MCF 10A (cell line): ENCODE results near the gene TIMM29. TPM values are rescaled to one million over a fixed set of nuclear protein-coding genes. Genes with fewer than 3 reads are reported as not detected.

Source experiments
- BruUV-seq: library from RNA; stranded (reverse); fragments of 400-500 nt; replicated peaks from 2 replicates; lab custom pipeline; 2021; lab: Mats Ljungman, UMichigan
- CTCF ChIA-PET: fragments of 300-600 bp; sonication (Branson Sonifier 250); formaldehyde crosslinking; extraction: SDS; loops from one replicate; lab custom pipeline; 2021; ENCODE audit warnings: antibody characterized with exemption, inconsistent platforms; lab: Yijun Ruan, JAX
- POLR2A ChIA-PET: fragments of 300-600, 350-650 bp; sonication (Branson Sonifier 250); formaldehyde crosslinking; extraction: SDS; loops from one replicate; lab custom pipeline; 2020; ENCODE audit warnings: antibody characterized with exemption, inconsistent platforms; lab: Yijun Ruan, JAX
- DNase-seq: peaks from one replicate; pipeline ENCODE4 v3.0.0-alpha.2; 2018; ENCODE audit not compliant: unreplicated experiment
- H3K27ac Mint-ChIP-seq: one replicate; pipeline ENCODE4 v1.8.0; 2022; ENCODE audit warnings: mild to moderate bottlenecking, low read depth, mixed read lengths; ENCODE audit not compliant: unreplicated experiment
- H3K27me3 Mint-ChIP-seq: one replicate; pipeline ENCODE4 v1.8.0; 2022; ENCODE audit warnings: mixed read lengths; ENCODE audit not compliant: insufficient read depth, unreplicated experiment
- H3K36me3 Mint-ChIP-seq: one replicate; pipeline ENCODE4 v1.8.0; 2022; ENCODE audit warnings: mild to moderate bottlenecking, moderate library complexity, mixed read lengths; ENCODE audit not compliant: insufficient read depth, unreplicated experiment
- H3K4me1 Mint-ChIP-seq: one replicate; pipeline ENCODE4 v1.8.0; 2022; ENCODE audit warnings: mixed read lengths; ENCODE audit not compliant: insufficient read depth, unreplicated experiment
- H3K4me3 Mint-ChIP-seq: one replicate; pipeline ENCODE4 v1.8.0; 2022; ENCODE audit warnings: mild to moderate bottlenecking, moderate library complexity, mixed read lengths; ENCODE audit not compliant: unreplicated experiment
- H3K9me3 Mint-ChIP-seq: one replicate; pipeline ENCODE4 v1.8.0; 2022; ENCODE audit warnings: mixed read lengths; ENCODE audit not compliant: unreplicated experiment
- intact Hi-C: fragments of 100-400 bp; cut with micrococcal nuclease; formaldehyde crosslinking; loops from 2 replicates; pipeline ENCODE4 v1.14.1; 2022
- total RNA-seq: library from RNA; stranded (reverse); gene quantifications from 2 replicates; pipeline ENCODE4 v1.2.3, GENCODE V29; 2022
- TF ChIP-seq, protein P1 (sequence below): fragments of 200-600 bp; IDR thresholded peaks from one replicate; pipeline ENCODE4 v1.8.0; 2022; ENCODE audit warnings: antibody characterized with exemption, mild to moderate bottlenecking; ENCODE audit not compliant: unreplicated experiment

The TIMM29 gene
- total RNA-seq, 1 experiment from 2014 or later: 18.3 TPM

DNA sequence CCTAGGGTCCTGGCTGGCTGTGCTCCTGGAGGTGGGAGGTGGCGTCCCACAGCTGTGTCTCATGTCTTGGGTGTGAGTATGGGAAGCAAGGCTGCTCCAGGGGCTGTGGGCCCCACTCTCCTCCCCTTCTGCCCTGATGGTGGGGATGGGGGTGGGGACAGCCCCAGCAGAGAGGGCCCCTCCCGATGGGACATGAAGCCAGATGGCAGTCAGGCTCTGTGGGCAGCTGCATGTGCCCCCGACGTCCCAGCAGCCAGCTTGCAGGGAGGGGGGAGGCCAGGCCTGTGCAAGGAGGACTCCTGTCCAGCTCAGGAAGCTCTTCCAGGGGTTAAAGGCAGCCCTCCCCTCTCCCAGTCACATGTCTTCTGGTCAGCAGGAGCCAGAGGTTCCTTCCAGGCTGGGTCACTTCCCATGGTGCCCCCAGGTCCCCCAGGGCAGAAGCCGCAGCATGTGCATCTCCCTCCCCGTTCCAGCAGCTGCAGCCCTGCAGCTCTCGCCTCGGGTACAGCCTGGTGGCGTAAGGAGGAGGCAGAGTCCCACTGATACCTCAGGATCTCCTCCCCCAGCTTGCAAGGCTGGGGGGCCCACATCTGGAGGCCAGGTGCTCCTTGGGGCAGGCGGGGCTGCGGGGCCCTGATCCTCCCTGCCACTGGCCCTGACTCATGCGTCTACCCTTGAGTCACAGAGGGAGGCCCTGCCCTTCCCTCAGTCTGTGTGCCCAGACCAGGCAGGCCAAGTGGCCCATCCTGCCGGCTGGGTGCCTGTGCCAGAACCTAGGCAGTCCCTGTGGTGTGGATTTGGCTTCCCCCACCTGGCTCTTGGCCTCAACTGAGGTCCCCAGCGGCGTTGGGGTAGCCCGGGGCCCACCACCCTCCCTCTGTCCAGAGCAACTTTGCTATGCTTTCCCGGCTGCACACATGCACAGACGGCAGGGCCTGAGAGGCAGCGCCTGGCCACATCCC, 13.2 kb upstream of the TIMM29 start:
- TF ChIP-seq, protein P1, sequence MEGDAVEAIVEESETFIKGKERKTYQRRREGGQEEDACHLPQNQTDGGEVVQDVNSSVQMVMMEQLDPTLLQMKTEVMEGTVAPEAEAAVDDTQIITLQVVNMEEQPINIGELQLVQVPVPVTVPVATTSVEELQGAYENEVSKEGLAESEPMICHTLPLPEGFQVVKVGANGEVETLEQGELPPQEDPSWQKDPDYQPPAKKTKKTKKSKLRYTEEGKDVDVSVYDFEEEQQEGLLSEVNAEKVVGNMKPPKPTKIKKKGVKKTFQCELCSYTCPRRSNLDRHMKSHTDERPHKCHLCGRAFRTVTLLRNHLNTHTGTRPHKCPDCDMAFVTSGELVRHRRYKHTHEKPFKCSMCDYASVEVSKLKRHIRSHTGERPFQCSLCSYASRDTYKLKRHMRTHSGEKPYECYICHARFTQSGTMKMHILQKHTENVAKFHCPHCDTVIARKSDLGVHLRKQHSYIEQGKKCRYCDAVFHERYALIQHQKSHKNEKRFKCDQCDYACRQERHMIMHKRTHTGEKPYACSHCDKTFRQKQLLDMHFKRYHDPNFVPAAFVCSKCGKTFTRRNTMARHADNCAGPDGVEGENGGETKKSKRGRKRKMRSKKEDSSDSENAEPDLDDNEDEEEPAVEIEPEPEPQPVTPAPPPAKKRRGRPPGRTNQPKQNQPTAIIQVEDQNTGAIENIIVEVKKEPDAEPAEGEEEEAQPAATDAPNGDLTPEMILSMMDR: no peak
- peaks cover 5% of the 10 kb centered on the region for H3K4me1 Mint-ChIP-seq
- BruUV-seq: no TSS peak
- peaks cover 81% of the 10 kb centered on the region for H3K36me3 Mint-ChIP-seq
- CTCF ChIA-PET: interaction anchor here (0.7 to 2.0 kb wide), 6 partner anchors 16 to 49 kb away, joined by 3 to 11 read pairs (median 3); no protein-coding TSS in a partner anchor
- intact Hi-C loops: loop anchor here (5.0 kb wide), 1 partner anchor 43 kb away; the partner anchor contains the start of gene CARM1
- DNase-seq: peak; percentile 92
- H3K9me3 Mint-ChIP-seq: no peaks in the 10 kb centered on the region
- H3K27ac Mint-ChIP-seq: peak overlapping the region; percentile 57
- no peaks in the 10 kb centered on the region for H3K27me3 Mint-ChIP-seq
- POLR2A ChIA-PET: interaction anchor here (0.6 kb wide), 1 partner anchor 50 kb away, joined by 3 read pairs; no protein-coding TSS in a partner anchor
- H3K4me3 Mint-ChIP-seq: peak overlapping the region; percentile 25

DNA sequence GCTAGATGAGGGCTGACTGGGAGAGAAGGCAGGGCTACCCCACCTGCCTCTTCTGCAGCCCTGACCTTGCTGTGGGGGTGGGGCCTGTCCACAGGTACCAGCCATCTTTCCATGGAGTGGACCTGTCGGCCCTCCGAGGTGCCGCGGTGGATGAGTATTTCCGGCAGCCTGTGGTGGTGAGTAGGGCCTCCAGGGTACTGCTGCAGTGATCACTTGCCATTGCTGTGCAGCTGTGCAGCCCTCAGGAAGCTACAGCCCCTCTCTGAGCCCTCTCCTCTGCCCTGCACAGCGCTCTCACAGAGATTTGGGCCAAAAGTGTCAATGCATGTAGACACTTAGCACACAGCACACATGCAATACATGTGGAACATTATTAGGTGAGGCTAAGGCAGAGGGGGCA, 12.0 kb upstream of the TIMM29 start:
- H3K4me3 Mint-ChIP-seq: no peak overlapping the region
- CTCF ChIA-PET: interaction anchor here (0.7 to 2.0 kb wide), 3 partner anchors 19 to 51 kb away, joined by 3 to 11 read pairs (median 3); no protein-coding TSS in a partner anchor
- H3K27me3 Mint-ChIP-seq: no peaks in the 10 kb centered on the region
- no peak for DNase-seq
- peaks cover 82% of the 10 kb centered on the region for H3K36me3 Mint-ChIP-seq
- intact Hi-C loops: loop anchor here (5.0 kb wide), 1 partner anchor 44 kb away; the partner anchor contains the start of gene CARM1
- peaks cover 5% of the 10 kb centered on the region for H3K4me1 Mint-ChIP-seq
- no peaks in the 10 kb centered on the region for H3K9me3 Mint-ChIP-seq
- no peak overlapping the region for H3K27ac Mint-ChIP-seq
- no TSS peak for BruUV-seq
- POLR2A ChIA-PET: interaction anchor here (0.6 to 1.8 kb wide), 3 partner anchors 11 to 51 kb away, joined by 3 to 7 read pairs (median 4); no protein-coding TSS in a partner anchor
- TF ChIP-seq, protein P1: no peak

DNA sequence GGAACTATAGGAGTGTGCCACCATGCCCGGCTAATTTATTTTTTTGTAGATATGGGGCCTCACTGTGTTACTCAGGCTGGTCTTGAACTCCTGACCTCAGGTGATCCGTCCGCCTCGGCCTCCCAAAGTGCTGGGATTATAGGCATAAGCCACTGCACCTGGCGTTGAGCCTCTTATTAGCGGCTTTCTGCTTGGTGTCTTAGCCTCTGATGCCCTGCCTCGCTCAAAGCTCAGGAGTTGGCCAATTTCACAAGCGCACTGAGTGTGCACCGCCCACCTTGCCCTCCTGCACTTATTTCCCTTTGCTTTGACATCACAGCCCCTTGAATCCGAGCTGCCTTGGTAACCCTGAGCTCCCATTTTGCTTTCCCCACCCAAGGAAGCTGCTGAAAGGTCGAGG, 10.3 kb upstream of the TIMM29 start:
- ChIA-PET POLR2A (interaction anchor here (0.5 to 1.8 kb wide), 2 partner anchors 9 to 22 kb away, joined by 4 to 7 read pairs; no protein-coding TSS in a partner anchor), CTCF (interaction anchor here (0.9 to 1.3 kb wide), 2 partner anchors 19 kb away, joined by 4 to 6 read pairs; no protein-coding TSS in a partner anchor)
- no peaks in the 10 kb centered on the region for H3K9me3 Mint-ChIP-seq
- intact Hi-C loops: loop anchor here (5.0 kb wide), 1 partner anchor 46 kb away; the partner anchor contains the start of gene CARM1
- peaks cover 5% of the 10 kb centered on the region for H3K4me1 Mint-ChIP-seq
- H3K4me3 Mint-ChIP-seq: no peak overlapping the region
- peak overlapping the region; percentile 59 for H3K27ac Mint-ChIP-seq
- H3K27me3 Mint-ChIP-seq: no peaks in the 10 kb centered on the region
- H3K36me3 Mint-ChIP-seq: peaks cover 79% of the 10 kb centered on the region
- TF ChIP-seq, protein P1: no peak
- no TSS peak for BruUV-seq
- DNase-seq: no peak
